ENCODE measurements around the gene NHLRC2.
A peak's percentile ranks its signal among the peaks of the same experiment; 100 is the strongest.

The NHLRC2 gene

DNA sequence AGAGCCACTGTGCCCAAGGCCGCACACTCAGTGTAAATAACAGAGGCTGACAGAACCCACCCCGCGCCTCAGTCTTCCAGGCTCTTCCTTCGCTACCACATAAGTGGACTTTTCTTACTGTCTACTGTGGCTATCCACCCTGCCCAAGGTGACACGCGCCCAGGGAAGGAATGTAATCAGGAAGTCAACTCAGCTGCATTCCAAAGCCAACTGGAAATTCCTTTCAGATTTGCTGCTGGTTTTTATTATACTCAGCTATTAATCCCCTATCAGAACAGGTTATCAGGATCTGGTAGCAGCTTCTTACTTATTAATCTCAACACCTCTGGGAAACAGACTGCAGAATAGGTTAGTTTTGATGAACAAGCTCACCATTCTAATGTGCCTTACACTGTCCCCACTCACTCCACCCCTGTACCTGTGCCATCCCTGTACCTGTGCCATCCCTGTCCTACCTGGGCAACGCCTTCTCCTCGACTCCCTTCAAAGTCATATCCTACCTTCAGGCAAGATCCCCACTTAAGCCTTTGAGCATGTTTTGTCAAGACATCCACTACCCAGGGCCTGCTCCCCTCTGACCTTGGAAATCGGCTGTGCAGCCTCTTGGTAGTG is 90.7 kb downstream of the NHLRC2 start:
- DNase-seq, result no peak

DNA sequence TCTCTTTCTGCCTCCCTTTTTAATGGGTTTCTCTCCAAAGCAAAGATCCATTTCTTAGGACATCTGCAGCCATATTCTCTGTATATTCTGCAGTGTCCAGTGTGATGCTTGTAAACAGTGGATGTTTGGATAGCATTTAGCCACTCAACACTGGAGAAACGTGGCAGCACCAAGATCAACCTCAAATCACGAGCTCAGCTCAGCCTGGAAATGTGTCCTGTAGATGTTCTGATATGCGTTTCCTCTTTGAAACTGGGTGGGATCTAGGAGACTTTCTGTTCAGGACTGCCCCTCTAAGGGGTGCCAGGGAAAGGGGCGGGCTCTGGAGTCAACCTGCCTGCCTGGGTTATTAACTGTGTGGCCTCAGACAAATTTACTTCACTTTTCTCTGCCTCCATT is 91.2 kb downstream of the NHLRC2 start:
- no peak for DNase-seq

DNA sequence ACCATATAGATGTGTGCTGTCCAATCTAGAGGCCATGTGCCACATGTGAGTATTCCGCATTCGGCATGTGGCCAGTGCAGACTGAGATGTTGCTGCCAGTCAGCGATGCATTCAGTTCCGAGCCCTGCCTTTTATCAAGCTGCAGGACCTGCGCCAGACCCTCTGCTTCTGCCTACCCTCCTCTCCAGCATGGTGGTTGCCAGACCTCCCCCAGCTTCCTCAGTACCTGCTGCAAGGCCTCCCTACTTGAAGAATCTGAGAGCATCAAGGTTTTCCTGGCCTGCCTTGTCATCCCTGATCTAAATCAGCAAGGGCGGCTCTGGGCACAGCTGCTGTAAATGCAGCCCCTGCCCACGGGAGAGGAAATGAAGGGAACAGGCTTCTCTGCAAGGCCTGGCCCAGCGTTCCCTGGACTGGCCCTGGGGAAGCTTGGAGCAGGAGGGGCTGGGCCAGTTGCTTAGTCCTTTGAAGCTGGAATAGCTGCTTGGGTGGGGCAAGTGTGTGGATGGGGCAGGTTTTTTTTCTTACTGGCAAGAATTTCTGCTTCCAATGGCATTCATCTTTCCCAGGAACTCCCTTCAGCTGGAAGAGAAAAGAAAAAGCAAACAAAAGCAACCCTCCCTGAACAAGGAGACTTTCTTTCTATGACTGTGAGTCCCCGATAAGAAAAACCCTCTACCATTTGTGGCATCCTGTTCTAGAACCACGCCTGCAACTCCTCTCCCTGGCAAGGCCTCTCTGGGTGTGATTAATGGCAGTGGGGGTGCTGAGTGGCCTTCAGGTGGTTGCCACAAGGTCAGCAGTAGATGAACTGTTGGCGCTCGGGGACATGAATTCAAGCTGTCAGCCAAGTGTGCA is 93.0 kb downstream of the NHLRC2 start:
- DNase-seq, result no peak

DNA sequence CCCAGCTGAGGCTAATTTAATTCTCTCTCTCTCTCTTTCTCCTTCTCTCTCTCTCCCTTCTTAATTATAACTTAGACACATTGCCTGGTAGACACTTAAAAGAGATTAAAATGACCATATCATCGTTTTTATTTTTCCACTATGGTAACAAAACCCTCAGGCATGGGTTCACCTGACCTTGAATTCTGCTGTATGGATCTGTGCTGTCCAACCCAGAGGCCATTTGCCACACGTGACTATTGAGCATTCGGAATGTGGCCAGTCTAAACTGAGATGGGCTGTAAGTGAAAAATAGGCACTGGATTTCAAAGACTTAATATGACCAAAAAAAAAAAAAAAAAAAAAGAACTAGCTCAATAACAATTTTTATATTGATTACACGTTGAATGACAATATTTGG is 93.6 kb downstream of the NHLRC2 start:
- DNase-seq, result no peak

DNA sequence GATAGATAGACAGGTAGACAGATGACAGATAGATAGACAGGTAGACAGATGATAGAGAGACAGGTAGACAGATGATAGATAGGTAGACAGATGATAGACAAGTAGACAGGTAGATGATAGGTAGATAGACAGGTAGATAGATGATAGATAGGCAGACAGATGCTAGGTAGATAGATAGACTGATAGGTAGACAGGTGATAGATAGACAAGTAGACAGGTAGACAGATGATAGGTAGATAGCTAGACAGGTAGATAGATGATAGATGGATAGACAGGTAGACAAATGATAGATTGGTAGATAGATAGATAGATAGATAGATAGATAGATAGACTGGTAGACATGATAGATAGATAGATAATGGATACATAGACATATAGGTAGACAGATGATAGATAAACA is 95.8 kb downstream of the NHLRC2 start:
- no peak for DNase-seq

DNA sequence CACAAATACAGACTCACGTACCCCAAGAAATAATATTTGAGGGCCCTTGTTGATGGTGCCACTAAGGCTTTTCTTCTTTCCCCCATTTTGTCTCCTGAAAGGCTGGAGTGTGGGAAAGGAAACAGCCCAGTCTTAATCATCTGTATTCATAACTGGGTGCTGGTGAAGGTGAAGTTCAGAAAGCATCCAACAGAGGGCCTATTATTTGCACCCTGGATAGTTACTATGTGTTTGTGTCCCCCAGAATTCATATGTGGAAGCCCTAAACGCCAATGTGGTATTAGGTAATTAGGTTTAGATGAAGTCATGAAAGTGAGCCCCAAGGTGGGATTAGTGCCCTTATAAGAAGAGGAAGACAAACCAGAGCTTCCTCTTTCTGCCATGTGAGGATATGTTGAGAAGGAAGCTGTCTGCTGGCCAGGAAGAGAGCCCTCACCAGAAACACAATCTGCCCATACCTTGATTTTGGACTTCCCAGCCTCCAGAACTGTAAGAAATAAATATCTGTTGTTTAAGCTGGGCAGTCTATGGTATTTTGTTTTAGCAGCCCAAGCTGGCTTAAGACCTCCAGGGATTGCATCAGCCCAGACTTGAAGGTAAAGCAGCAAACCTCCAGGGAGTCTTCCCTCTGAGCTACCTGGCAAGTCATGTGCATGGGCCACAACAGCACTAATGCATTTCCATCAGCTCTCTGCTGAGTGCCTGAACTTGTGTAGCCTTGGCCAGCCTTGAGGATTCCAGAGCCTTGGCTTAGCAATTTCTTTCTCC is 99.2 kb downstream of the NHLRC2 start:
- DNase-seq, result no peak

DNA sequence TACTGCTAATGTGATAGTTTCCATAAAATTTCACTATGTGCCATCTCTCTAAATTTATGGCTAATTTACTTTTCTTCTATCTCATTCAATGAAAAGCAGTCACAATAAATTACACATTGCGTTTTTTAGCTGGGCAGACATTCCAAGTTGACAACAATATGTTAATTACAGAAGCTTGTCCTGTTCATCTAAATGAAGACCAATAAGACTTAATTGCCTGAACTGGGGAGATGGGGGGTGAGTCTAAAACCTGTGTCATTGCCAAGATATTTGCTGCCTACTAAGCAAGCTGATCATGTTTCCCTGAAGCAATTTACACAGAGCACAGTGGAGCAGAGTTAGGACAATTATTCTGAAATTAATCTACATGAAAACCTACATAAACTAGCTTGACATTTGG is 99.9 kb downstream of the NHLRC2 start:
- no peak for DNase-seq

DNA sequence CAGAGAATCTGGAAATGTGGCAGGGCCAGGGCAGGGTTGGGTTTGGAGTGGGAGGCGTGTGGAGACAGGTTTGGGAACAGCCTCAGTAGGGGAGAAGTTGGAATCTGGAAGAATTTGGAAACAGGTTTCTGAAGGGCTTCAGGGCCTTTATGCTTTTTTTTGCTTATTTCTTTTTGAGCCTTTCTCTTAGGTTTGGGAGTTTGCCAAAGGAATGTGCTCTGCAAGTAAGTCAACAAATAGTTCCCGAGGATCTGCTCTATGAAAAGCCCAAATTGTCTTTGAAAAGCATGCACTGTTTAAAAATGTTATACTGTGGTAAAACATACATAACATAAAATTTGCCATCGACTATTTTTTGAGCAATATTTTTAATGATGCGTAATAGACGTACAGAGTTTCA is 102.6 kb downstream of the NHLRC2 start:
- DNase-seq, result no peak

DNA sequence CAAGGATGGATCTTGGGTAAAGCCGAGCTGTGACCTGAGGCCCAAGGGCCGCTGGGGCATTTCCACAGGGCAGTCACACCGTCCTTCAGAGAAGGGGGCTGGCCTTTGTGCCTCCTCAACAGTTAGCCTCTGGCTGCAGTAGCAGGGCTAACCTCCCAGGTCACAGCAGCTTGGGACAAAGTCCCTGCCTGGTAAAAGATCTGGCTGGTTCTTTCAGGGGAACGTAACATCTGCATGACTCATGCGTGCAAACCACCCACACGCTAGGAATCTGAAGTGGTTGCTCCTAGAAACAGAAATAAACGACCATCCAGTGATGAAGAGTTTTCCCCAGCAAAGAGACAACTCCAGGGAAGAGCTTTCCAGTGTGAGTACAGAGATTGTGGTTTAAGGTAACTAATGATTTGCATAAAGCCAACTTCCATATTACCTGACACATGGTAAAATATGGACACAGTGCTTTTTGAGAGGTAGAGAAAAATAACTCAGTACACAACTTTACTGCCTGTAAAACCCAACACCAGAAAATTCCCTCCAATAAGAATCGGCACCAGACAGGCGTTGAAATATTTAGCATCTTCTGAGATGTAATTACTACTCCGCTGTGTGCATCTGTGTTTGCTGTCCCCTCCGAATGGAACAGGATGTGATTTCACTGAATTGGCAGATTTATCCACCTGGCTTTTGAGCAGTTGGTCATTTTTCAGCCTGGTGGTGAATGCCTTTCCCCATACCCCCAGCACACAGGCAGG is 104.3 kb downstream of the NHLRC2 start:
- no peak for DNase-seq

DNA sequence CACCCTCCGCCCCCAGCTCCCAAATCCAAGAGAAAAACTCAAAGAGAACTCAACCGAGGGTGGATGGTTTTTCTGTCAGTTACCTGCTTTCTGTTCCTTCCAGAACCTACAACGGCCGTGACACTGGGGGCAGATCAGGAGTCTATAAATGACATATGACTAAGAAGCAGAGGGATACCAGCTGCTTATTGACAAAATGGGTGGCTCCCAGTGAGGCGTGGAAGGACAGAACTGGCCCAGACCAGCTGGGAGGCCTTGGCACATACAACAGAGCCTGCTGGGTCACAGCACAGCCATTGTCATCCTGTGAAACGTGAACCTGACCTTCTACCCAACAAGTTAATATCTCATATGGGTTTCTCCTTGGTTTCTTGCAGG is 104.9 kb downstream of the NHLRC2 start:
- no peak for DNase-seq

DNA sequence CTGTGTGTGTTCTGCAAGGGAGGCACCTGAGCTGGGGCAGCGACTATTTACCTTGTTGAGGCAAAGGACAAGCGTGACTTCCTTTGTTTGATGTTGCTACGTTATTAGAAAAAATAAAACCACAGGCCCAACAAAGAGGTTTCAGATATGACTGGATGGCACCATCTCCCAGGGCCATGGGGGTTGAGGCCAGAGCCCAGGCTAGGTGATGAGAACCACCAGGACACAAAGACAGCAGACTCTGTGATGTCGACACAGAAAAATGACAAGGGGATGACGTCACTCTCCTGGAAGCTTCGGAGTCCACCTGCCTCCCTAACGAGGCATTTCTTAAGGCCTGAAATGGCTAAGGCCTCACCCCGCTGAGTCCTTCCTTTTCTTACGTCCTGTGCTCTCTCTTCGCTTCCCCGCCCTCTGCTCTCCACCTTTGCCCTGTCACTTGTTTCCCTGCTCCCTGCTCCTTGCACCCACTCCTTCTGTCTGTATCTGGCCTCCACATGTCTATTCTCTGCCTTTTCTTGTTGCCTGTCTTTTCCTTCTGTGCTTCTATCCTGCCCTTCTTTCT is 106.2 kb downstream of the NHLRC2 start:
- peak; percentile 21 to 28 for DNase-seq

DNA sequence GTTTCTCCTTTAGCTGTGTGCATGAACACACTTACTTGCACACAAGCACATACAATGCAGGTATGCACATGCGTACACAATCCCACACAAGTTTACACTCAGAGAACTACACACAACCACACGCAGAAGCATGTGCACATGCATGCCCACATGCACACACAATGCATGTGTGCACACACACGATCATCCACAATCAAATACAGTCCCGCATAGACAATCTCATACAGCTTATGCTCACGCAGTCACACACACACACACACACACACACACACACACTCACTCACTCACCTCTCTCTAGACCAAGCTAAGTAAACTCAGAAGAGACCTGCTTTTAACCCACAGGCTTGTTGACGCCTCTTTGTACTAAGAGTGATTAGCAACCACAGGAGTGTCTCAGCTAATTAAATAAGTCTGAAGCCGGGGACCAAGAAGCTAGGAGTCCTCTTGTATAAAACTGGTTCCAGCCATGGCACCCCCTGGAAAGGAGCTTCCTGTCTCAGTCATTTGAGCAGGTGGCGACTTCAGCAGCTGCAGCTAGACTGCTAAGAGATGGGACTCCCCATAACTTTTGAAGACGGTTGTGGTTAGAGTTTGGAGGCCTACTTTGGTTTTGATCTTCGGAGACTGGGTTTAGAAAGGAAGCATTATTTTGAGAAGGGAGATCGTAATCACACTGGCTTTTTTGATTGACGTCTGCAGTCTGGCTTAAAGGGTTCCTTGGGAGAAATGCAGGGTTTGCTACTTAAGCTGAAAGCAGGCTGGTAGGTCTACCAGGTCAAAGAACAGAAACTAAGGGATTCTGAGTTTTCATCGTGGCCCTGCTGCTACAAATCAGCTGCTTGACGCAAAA is 106.9 kb downstream of the NHLRC2 start:
- DNase-seq, result peak; percentile 58 to 61

DNA sequence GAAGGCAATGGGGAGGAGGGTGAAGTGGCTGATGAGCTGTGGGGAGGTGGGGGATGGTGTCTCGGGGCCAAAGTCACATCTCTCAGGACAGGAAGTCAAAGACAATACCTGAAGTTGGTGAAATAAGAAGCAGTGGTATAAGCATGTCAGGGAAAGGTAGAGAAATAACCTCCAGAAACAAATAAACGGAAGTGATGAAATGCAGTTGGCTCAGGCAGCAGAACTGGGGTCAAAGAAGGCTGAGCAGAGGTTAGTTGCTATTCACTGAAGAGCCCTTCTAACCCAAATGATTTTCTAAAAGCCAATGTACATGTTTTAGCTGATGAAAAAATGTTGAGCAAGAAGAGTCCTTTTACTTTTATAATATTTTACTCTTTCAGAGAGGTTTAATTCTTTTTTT is 110.6 kb downstream of the NHLRC2 start:
- DNase-seq, result no peak

DNA sequence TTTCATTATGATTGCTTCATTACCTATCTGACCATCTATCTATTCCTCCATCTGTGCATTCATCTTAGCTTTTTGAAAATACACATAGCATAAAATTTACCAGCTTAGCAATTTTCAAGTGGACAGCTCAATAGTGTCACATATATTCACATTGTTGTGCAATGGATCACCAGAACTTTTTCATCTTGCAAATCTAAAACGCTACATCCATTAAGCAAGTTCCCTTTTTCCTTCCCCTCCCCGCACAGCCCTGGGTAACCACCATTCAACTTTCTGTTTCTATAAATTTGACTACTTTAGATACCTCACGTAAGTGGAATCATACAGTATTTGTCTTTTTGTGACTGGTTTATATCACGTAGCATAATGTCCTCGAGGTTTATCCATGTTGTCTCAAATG is 111.2 kb downstream of the NHLRC2 start:
- DNase-seq, result no peak
